OCI-LY3 (cell line): ENCODE results near the gene DDX24.

ENCODE experiments used
- CTCF ChIP-seq: fragments of 200-600, 300-600 bp; sonication (generic); IDR thresholded peaks from 2 replicates; pipeline ENCODE4 v1.5.1; 2014; ENCODE audit warnings: antibody characterized with exemption, low read length, low read depth
- EZH2phosphoT487 ChIP-seq: fragments of 200-600 bp; shearing (Covaris generic); IDR thresholded peaks from 2 replicates; pipeline ENCODE4 v1.6.1; 2018; ENCODE audit warnings: antibody characterized with exemption, mixed run types, low read depth

GRCh38 chr14:93998871-93999403 is 82.1 kb downstream of the DDX24 start:
- TF ChIP-seq EZH2phosphoT487 = no peak
- TF ChIP-seq CTCF = no peak
